HepG2 (cell line): Measurements from ENCODE around the gene TPBGL. TPM values are rescaled to one million over a fixed set of nuclear protein-coding genes. Genes with fewer than 3 reads are reported as not detected.

Source experiments
- ATAC-seq: fragments of 200-7000 bp; cut with Tn5 transposase; 3 replicates; pipeline ENCODE4 v1.9.1; 2020; ENCODE audit warnings: mild to moderate bottlenecking, moderate library complexity
- BruUV-seq: library from RNA; stranded (reverse); fragments of 400-500 nt; replicated peaks from 2 replicates; lab custom pipeline; 2021; lab: Mats Ljungman, UMichigan
- CTCF ChIA-PET: fragments of 300-600 bp; formaldehyde crosslinking; extraction: SDS; loops from one replicate; lab custom pipeline; 2021; ENCODE audit warnings: low total read pairs, inconsistent platforms, low intra/inter-chr PET ratio; lab: Yijun Ruan, JAX
- POLR2A ChIA-PET: fragments of 350-600 bp; sonication (Branson Sonifier 250); formaldehyde crosslinking; loops from one replicate; lab custom pipeline; 2020; ENCODE audit warnings: antibody characterized with exemption, inconsistent platforms; lab: Yijun Ruan, JAX
- DNase-seq: peaks from one replicate; pipeline ENCODE4 v3.0.0-alpha.2; 2015; ENCODE audit warnings: low spot score
- FAIRE-seq: peaks from 3 replicates; lab custom pipeline; 2011; peaks lifted over from hg19 to GRCh38; lab: Jason Lieb, UNC
- H2AFZ ChIP-seq: one replicate; pipeline ENCODE4 v1.6.1; 2011; ENCODE audit warnings: low read length, inconsistent platforms
- H3K27ac ChIP-seq: fragments of 300-600 bp; 3 replicates; pipeline ENCODE4 v1.8.0; 2011; ENCODE audit warnings: mixed run types, mild to moderate bottlenecking, mixed read lengths, low read length, inconsistent platforms; ENCODE audit not compliant: insufficient read depth; ENCODE audit errors: extremely low read length
- H3K27me3 ChIP-seq, 2 experiments: fragments of 200-600 bp in 1 of 2; 2 replicates in 1 of 2; 3 replicates in 1 of 2; pipeline versions ENCODE4 v1.6.0 to v1.8.0; 2011; ENCODE audit warnings: low read length in 2 of 2, mild to moderate bottlenecking in 2 of 2, moderate library complexity in 2 of 2, inconsistent platforms in 1 of 2; ENCODE audit not compliant: insufficient read depth in 2 of 2, control insufficient read depth in 1 of 2
- H3K36me3 ChIP-seq, 2 experiments: fragments of 200-600 bp in 1 of 2; replicated peaks in 1 of 2; 2 replicates in 1 of 2; 3 replicates in 1 of 2; pipeline versions ENCODE4 v1.5.1 to v1.8.0; 2011; ENCODE audit warnings: low read length in 2 of 2, inconsistent platforms in 1 of 2; ENCODE audit not compliant: insufficient read depth in 2 of 2, control insufficient read depth in 1 of 2
- H3K4me1 ChIP-seq: 2 replicates; pipeline ENCODE4 v1.5.1; 2012; ENCODE audit warnings: low read length, inconsistent platforms; ENCODE audit not compliant: insufficient read depth
- H3K4me2 ChIP-seq: 2 replicates; pipeline ENCODE4 v1.6.0; 2011; ENCODE audit warnings: low read depth, low read length, inconsistent platforms
- H3K4me3 ChIP-seq, 3 experiments: fragments of 200-600 bp in 1 of 3; sonication (generic), shearing (Covaris generic) in 1 of 3; replicated peaks in 1 of 3; 2 replicates each; pipeline ENCODE4 v1.5.1; 2011 to 2016; ENCODE audit warnings: low read length in 3 of 3, inconsistent platforms in 2 of 3, low read depth in 2 of 3, mild to moderate bottlenecking in 2 of 3, control low read depth in 1 of 3, mixed read lengths in 1 of 3; ENCODE audit not compliant: insufficient read depth in 1 of 3
- H3K79me2 ChIP-seq: one replicate; pipeline ENCODE4 v1.6.1; 2011; ENCODE audit warnings: low read length, inconsistent platforms; ENCODE audit not compliant: insufficient read depth
- H3K9ac ChIP-seq: 2 replicates; pipeline ENCODE4 v1.6.0; 2011; ENCODE audit warnings: mild to moderate bottlenecking, low read depth, low read length, inconsistent platforms; ENCODE audit not compliant: insufficient read depth
- H3K9me3 ChIP-seq: 2 replicates; pipeline ENCODE4 v1.5.1; 2012; ENCODE audit warnings: mild to moderate bottlenecking, low read length
- H4K20me1 ChIP-seq: 2 replicates; pipeline ENCODE4 v1.6.0; 2011; ENCODE audit warnings: inconsistent platforms, mild to moderate bottlenecking, low read length, moderate library complexity; ENCODE audit not compliant: insufficient read depth
- E2F1 ChIP-seq: sonication (generic); formaldehyde crosslinking; IDR thresholded peaks from 2 replicates; pipeline ENCODE4 v1.5.0; 2020; ENCODE audit warnings: missing genetic modification reagents
- HIC2 ChIP-seq: sonication (generic); formaldehyde crosslinking; IDR thresholded peaks from 2 replicates; pipeline ENCODE4 v1.9.0; 2022; ENCODE audit warnings: low read depth, missing genetic modification reagents
- MAFK ChIP-seq, 2 experiments: IDR thresholded peaks in 1 of 2; conservative IDR thresholded peaks in 1 of 2; 2 replicates each; pipeline ENCODE4 v1.6.1; 2011; ENCODE audit warnings: improper control_type of control experiment in 2 of 2, low read length in 2 of 2
- RFXANK ChIP-seq: IDR thresholded peaks from 2 replicates; pipeline ENCODE4 v1.6.1; 2016
- RXRB ChIP-seq: IDR thresholded peaks from 2 replicates; pipeline ENCODE4 v1.6.1; 2016; ENCODE audit warnings: borderline replicate concordance, missing genetic modification reagents, missing compliant biosample characterization
- SRY ChIP-seq: sonication (generic); formaldehyde crosslinking; IDR thresholded peaks from 2 replicates; pipeline ENCODE4 v1.8.0; 2022; ENCODE audit warnings: mild to moderate bottlenecking, missing genetic modification reagents
- TCF7L2 ChIP-seq: IDR thresholded peaks from 2 replicates; pipeline ENCODE4 v1.6.1; 2011; ENCODE audit warnings: mild to moderate bottlenecking, low read depth, low read length, moderate library complexity
- ZC3H4 ChIP-seq: sonication (generic); formaldehyde crosslinking; IDR thresholded peaks from 2 replicates; pipeline ENCODE4 v1.4.0; 2020; ENCODE audit warnings: missing genetic modification reagents, borderline replicate concordance
- ZNF205 ChIP-seq: IDR thresholded peaks from 2 replicates; pipeline ENCODE4 v1.6.1; 2018; ENCODE audit warnings: missing biosample characterization, missing genetic modification reagents
- ZNF333 ChIP-seq: sonication (generic); formaldehyde crosslinking; IDR thresholded peaks from 2 replicates; pipeline ENCODE4 v1.4.0; 2020; ENCODE audit warnings: mild to moderate bottlenecking, missing genetic modification reagents, borderline replicate concordance
- ZNF761 ChIP-seq: sonication (generic); formaldehyde crosslinking; conservative IDR thresholded peaks from 2 replicates; pipeline ENCODE4 v1.4.0; 2020; ENCODE audit warnings: mild to moderate bottlenecking, missing genetic modification reagents
- WGBS: methylation state at CpG from one replicate; pipeline ENCODE4 v1.1.6; 2017; ENCODE audit warnings: low lambda C conversion rate; 5-methylcytosine and 5-hydroxymethylcytosine counted together
- in situ Hi-C: cut with HindIII; loops from 2 replicates; pipeline ENCODE4 v1.10.0; 2017; ENCODE audit warnings: low pct_unique_long_range_greater_than_20kb; ENCODE audit not compliant: extremely low pct_ligation_motif_present
- intact Hi-C: fragments of 100-400 bp; cut with micrococcal nuclease; formaldehyde crosslinking; loops from one replicate; pipeline ENCODE4 v1.10.0; 2022; ENCODE audit not compliant: unreplicated experiment
- polyA plus RNA-seq, 8 experiments: library from polyadenylated mRNA; depleted of rRNA in 3 of 8; stranded (reverse) in 7 of 8; unstranded in 1 of 8; fragments of >200 nt; fragmentation: Illumina TruSeq in 4 of 8; extraction: Trizol in 4 of 8; gene quantifications; 2 replicates each; pipeline versions ENCODE4 v1.2.1 to v1.2.3, GENCODE V29; 2011 to 2016; ENCODE audit warnings: low read depth in 4 of 8, missing spikeins in 1 of 8, mixed read lengths in 1 of 8; ENCODE audit not compliant: insufficient read depth in 1 of 8
- total RNA-seq, 5 experiments: library from RNA; depleted of rRNA; stranded (reverse); fragments of >200 nt; fragmentation: Illumina TruSeq; extraction: Trizol; gene quantifications; 2 replicates each; pipeline ENCODE4 v1.2.3, GENCODE V29; 2016; ENCODE audit warnings: low read depth in 1 of 5
- TF ChIP-seq, protein P1 (sequence below): sonication (generic); formaldehyde crosslinking; IDR thresholded peaks from 2 replicates; pipeline ENCODE4 v1.8.0; 2022; ENCODE audit warnings: mild to moderate bottlenecking, missing genetic modification reagents, borderline replicate concordance
- TF ChIP-seq, protein P2 (sequence below): sonication (generic); formaldehyde crosslinking; IDR thresholded peaks from 2 replicates; pipeline ENCODE4 v1.4.0; 2020; ENCODE audit warnings: missing genetic modification reagents

The TPBGL gene
- total and polyA plus RNA-seq, 2 of the 13 experiments (the other 11 are each of a cell fraction or from before 2014, with no cell fraction given), result not detected

DNA sequence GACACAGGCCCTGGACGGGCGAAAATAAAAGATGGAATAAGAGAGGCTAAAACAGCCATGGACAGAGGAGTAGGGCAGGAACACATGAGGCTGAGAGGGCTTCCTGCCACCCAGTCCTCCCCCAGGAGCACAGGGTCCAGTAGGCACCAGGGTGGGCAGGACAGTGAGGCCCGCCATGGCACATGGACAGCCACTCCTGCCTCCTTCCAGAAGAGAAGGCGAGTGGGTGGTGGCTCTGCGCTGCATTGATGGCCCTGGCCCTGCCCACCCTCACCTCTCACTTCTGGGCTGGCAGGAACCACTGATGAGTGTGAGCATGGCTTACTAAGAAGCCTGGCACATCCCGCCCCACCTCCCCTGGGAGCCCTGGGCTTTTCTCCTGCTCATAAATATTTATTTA, 51.2 kb downstream of the TPBGL start:
- FAIRE-seq (no peak), DNase-seq (no peak), ATAC-seq (no peak)
- BruUV-seq, result no TSS peak
- Histone ChIP-seq H3K9me3 (no peaks in the 10 kb centered on the region), H3K9ac (no peak overlapping the region), H3K27ac (no peak overlapping the region), H2AFZ (no peak overlapping the region), H3K36me3 (peaks cover 3 to 17% of the 10 kb centered on the region in 2 experiments), H3K79me2 (peaks cover 5% of the 10 kb centered on the region), H3K4me3 (no peak overlapping the region), H4K20me1 (peaks cover 20% of the 10 kb centered on the region), H3K4me2 (no peak overlapping the region), H3K4me1 (no peaks in the 10 kb centered on the region), H3K27me3 (no peaks in the 10 kb centered on the region)
- WGBS, result 98% methylated on average over 3 of the region's 6 CpGs
- ChIA-PET POLR2A (no interaction called here), CTCF (no interaction called here)
- TF ChIP-seq, protein P1, sequence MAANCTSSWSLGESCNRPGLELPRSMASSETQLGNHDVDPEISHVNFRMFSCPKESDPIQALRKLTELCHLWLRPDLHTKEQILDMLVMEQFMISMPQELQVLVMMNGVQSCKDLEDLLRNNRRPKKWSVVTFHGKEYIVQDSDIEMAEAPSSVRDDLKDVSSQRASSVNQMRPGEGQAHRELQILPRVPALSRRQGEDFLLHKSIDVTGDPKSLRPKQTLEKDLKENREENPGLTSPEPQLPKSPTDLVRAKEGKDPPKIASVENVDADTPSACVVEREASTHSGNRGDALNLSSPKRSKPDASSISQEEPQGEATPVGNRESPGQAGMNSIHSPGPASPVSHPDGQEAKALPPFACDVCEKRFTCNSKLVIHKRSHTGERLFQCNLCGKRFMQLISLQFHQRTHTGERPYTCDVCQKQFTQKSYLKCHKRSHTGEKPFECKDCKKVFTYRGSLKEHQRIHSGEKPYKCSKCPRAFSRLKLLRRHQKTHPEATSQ, result no peak
- TF ChIP-seq RXRB (CRISPR knock-in tag), result no peak
- in situ Hi-C loops, result no loop called here
- intact Hi-C loops, result no loop called here

GRCh38 chr11:75292943-75293342, 52.4 kb downstream of the TPBGL start:
- Histone ChIP-seq H3K9ac (no peak overlapping the region), H3K36me3 (peaks cover 3 to 8% of the 10 kb centered on the region in 2 experiments; a peak in 3 of 5 replicates), H3K79me2 (peaks cover 8% of the 10 kb centered on the region), H3K27ac (no peak overlapping the region), H3K9me3 (no peaks in the 10 kb centered on the region), H3K27me3 (no peaks in the 10 kb centered on the region), H2AFZ (no peak overlapping the region), H4K20me1 (peaks cover 20% of the 10 kb centered on the region), H3K4me1 (no peaks in the 10 kb centered on the region), H3K4me3 (no peak overlapping the region), H3K4me2 (no peak overlapping the region)
- 83% methylated on average over 3 of the region's 3 CpGs for WGBS
- no peak for FAIRE-seq
- in situ Hi-C loops, result no loop called here
- ChIA-PET POLR2A (no interaction called here), CTCF (no interaction called here)
- no peak for DNase-seq
- no TSS peak for BruUV-seq
- TF ChIP-seq MAFK (conservative IDR thresholded peaks at IDR 0.05 in 1 of 2, IDR thresholded peaks at IDR 0.05 in 1 of 2; ENCODE audit: low read length in 2 of 2), result no peak
- TF ChIP-seq ZNF761, result no peak
- no peak for TF ChIP-seq ZC3H4 (CRISPR knock-in tag)
- no peak for TF ChIP-seq TCF7L2
- no peak for TF ChIP-seq HIC2 (CRISPR knock-in tag)
- TF ChIP-seq ZNF205 (CRISPR knock-in tag), result no peak
- TF ChIP-seq RFXANK (CRISPR knock-in tag), result no peak
- no peak for TF ChIP-seq E2F1 (CRISPR knock-in tag)
- TF ChIP-seq, protein P2, sequence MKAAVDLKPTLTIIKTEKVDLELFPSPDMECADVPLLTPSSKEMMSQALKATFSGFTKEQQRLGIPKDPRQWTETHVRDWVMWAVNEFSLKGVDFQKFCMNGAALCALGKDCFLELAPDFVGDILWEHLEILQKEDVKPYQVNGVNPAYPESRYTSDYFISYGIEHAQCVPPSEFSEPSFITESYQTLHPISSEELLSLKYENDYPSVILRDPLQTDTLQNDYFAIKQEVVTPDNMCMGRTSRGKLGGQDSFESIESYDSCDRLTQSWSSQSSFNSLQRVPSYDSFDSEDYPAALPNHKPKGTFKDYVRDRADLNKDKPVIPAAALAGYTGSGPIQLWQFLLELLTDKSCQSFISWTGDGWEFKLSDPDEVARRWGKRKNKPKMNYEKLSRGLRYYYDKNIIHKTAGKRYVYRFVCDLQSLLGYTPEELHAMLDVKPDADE (CRISPR knock-in tag), result no peak
- TF ChIP-seq ZNF333, result no peak
- TF ChIP-seq SRY, result no peak
- ATAC-seq, result no peak
- intact Hi-C loops, result no loop called here
